K562 (cell line): ENCODE measurements around the gene SMG1.
"Not testable (repeated sequence)": the region's sequence is repeated elsewhere in the genome, so short reads cannot be mapped to it uniquely, and the experiment has no call there.

Experiments
- BACH1 ChIP-seq: fragments of 200-800 bp; sonication (Bioruptor generic); IDR thresholded peaks from 2 replicates; pipeline ENCODE4 v1.6.1; 2016; ENCODE audit warnings: missing genetic modification characterization, missing compliant biosample characterization
- MAZ ChIP-seq, 2 experiments: fragments of 450-650 bp in 1 of 2; sonication (generic) in 1 of 2; formaldehyde crosslinking; IDR thresholded peaks in 1 of 2; conservative IDR thresholded peaks in 1 of 2; 2 replicates each; pipeline versions ENCODE4 v1.4.0 to v1.5.0; 2020; ENCODE audit warnings: mild to moderate bottlenecking in 1 of 2, missing genetic modification reagents in 1 of 2
- NR1H2 ChIP-seq: sonication (generic); formaldehyde crosslinking; IDR thresholded peaks from 2 replicates; pipeline ENCODE4 v1.4.0; 2020; ENCODE audit warnings: mild to moderate bottlenecking, missing genetic modification reagents
- POLR2AphosphoS5 ChIP-seq: IDR thresholded peaks from 2 replicates; pipeline ENCODE4 v1.6.1; 2011; ENCODE audit warnings: mild to moderate bottlenecking, low read depth, low read length, moderate library complexity; ENCODE audit not compliant: control insufficient read depth, insufficient read depth

DNA sequence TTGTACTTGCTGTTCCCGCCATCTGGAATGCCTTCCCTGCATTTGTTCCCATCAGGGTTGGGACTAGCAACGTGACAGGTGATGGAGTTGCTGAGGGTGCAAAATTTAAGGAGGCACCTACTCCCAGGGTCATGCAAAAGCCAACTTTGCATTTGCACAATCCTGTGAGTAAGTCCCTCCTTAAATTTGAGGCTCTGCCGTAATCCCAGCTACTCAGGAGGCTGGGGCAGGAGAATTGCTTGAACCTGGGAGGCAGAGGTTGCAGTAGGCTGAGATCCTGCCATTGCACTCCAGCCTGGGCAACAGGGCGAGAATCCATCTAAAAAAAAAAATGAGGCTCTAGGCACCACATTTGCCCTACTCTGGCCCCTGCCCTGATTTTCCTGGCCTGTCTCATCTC, 3.9 kb upstream of the SMG1 start:
- not testable (repeated sequence) for TF ChIP-seq BACH1 (tag); POLR2AphosphoS5; MAZ (CRISPR knock-in tag; conservative IDR thresholded peaks at IDR 0.05 in 1 of 2, IDR thresholded peaks at IDR 0.05 in 1 of 2); NR1H2 (CRISPR knock-in tag)
